RPMI8226 (cell line): Measurements from ENCODE around the gene HBG2.
"Not testable (repeated sequence)": the region's sequence is repeated elsewhere in the genome, so short reads cannot be mapped to it uniquely, and the experiment has no call there.

Experiments used
- DNase-seq: peaks from one replicate; pipeline ENCODE4 v3.0.0-alpha.2; 2015

Gene HBG2

GRCh38 chr11:5280582-5281102 is 26.1 kb upstream of the HBG2 start:
- DNase-seq: peak; percentile 67

GRCh38 chr11:5279471-5280090 is 25.0 kb upstream of the HBG2 start:
- no peak for DNase-seq

- no peak for DNase-seq
Measured at GRCh38 chr11:5277807-5278382, 23.3 kb upstream of the HBG2 start.

GRCh38 chr11:5276697-5277096 is 22.1 kb upstream of the HBG2 start:
- no peak for DNase-seq

- no peak for DNase-seq
Measured at GRCh38 chr11:5275369-5276110, 21.0 kb upstream of the HBG2 start.

- no peak for DNase-seq
Measured at GRCh38 chr11:5274395-5274794, 19.8 kb upstream of the HBG2 start.

GRCh38 chr11:5272395-5273017 is 17.9 kb upstream of the HBG2 start:
- no peak for DNase-seq

- DNase-seq: no peak
Measured at GRCh38 chr11:5269715-5270147, 15.2 kb upstream of the HBG2 start, which contains the start of gene HBE1. HBE1 (minus strand) TSS chr11:5269945; CDS start chr11:5269890, 55 bp downstream.

- no peak for DNase-seq
Measured at GRCh38 chr11:5267033-5267563, 12.5 kb upstream of the HBG2 start.

GRCh38 chr11:5266609-5267008 is 12.0 kb upstream of the HBG2 start:
- no peak for DNase-seq

GRCh38 chr11:5265832-5266231 is 11.3 kb upstream of the HBG2 start:
- no peak for DNase-seq

- DNase-seq: no peak
Measured at GRCh38 chr11:5258543-5259262, 4.1 kb upstream of the HBG2 start.

GRCh38 chr11:5257296-5257695 is 2.7 kb upstream of the HBG2 start:
- DNase-seq: no peak

- DNase-seq: not testable (repeated sequence)
Measured at GRCh38 chr11:5254023-5254422, 558 bp downstream of the HBG2 start.

- not testable (repeated sequence) for DNase-seq
Measured at GRCh38 chr11:5253440-5253839, 1.1 kb downstream of the HBG2 start.

- DNase-seq: no peak
Measured at GRCh38 chr11:5252919-5253265, 1.7 kb downstream of the HBG2 start.

GRCh38 chr11:5252192-5252918 is 2.2 kb downstream of the HBG2 start:
- no peak for DNase-seq

GRCh38 chr11:5251746-5252145 is 2.8 kb downstream of the HBG2 start:
- no peak for DNase-seq

GRCh38 chr11:5250543-5251204 is 3.9 kb downstream of the HBG2 start:
- no peak for DNase-seq

- not testable (repeated sequence) for DNase-seq
Measured at GRCh38 chr11:5249807-5250396, 4.7 kb downstream of the HBG2 start, which contains the start of gene HBG1. HBG1 (minus strand) TSS chr11:5249857; CDS start chr11:5249804, 53 bp downstream.

- DNase-seq: not testable (repeated sequence)
Measured at GRCh38 chr11:5248498-5248897, 6.1 kb downstream of the HBG2 start.
